OCI-LY3 (cell line): ENCODE data around the gene NDUFA12.

ENCODE experiments used
- EZH2phosphoT487 ChIP-seq: fragments of 200-600 bp; shearing (Covaris generic); IDR thresholded peaks from 2 replicates; pipeline ENCODE4 v1.6.1; 2018; ENCODE audit warnings: antibody characterized with exemption, mixed run types, low read depth
- TF ChIP-seq, protein P1 (sequence below): fragments of 200-600, 300-600 bp; sonication (generic); IDR thresholded peaks from 2 replicates; pipeline ENCODE4 v1.5.1; 2014; ENCODE audit warnings: antibody characterized with exemption, low read length, low read depth

DNA sequence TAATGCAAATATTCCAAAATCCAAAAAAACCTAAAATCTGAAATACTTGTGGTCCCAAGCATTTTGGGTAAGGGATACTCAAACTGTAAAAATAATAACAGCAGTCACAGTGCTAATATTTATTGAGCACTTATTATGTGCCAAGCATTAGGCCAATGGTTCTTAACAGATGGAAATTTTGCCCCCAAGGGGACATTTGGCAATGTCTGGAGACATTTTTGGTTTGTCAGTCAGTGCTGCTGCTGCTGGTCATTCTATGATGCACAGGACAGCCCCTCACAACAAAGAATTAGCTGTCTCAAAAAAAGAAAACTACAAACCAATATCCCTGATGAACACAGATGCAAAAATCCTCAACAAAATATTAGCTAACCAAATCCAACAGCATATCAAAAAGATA is 5.8 kb downstream of the NDUFA12 start:
- no peak for TF ChIP-seq EZH2phosphoT487
- TF ChIP-seq, protein P1, sequence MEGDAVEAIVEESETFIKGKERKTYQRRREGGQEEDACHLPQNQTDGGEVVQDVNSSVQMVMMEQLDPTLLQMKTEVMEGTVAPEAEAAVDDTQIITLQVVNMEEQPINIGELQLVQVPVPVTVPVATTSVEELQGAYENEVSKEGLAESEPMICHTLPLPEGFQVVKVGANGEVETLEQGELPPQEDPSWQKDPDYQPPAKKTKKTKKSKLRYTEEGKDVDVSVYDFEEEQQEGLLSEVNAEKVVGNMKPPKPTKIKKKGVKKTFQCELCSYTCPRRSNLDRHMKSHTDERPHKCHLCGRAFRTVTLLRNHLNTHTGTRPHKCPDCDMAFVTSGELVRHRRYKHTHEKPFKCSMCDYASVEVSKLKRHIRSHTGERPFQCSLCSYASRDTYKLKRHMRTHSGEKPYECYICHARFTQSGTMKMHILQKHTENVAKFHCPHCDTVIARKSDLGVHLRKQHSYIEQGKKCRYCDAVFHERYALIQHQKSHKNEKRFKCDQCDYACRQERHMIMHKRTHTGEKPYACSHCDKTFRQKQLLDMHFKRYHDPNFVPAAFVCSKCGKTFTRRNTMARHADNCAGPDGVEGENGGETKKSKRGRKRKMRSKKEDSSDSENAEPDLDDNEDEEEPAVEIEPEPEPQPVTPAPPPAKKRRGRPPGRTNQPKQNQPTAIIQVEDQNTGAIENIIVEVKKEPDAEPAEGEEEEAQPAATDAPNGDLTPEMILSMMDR, result no peak
